ENCODE data around the gene SMARCD3. TPM values are rescaled to one million over a fixed set of nuclear protein-coding genes. Genes with fewer than 3 reads are reported as not detected.

Gene SMARCD3
- total and polyA plus RNA-seq, 2 of the 13 experiments (the other 11 are each of a cell fraction or from before 2014, with no cell fraction given): 0.20 to 0.62 TPM

DNA sequence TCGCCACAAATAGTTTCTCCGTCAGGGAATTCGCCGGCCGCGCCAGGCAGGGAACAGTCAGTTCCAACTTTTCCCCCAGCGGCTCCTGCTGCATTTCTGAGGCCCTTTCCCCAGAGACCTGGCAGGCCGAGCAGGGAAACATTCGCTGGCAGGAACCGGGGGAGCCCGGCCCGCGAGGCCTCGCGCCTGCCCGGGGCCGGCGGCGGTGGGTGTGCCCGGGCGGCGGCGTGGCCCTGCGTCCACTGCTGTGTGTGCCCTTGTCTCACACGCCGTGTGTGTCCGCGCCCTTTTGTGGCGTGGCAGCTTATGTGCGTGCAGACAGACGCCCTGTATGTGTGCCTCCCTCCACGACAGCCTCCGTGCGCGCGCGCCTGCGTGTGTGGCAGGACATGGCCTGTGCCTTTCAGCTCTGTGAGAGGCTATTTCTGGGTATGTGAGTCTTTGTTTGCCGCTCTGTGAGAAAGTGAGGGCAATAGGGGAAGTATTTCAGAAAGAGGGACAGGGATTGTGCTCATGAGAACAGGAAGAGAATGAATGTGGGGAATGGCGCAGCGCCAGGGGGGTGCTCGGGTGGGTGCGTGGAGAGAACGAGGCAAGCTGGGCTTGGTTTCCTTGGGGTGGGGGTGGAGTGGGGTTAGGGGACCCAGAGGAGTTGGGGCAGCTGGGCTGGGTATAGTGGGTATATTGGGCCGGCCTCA, 689 bp upstream of the SMARCD3 start (continued):
- 0 out of 2 replicates have a peak, but pooled peaks have one; percentile 5 for TF ChIP-seq ZNF770 (CRISPR knock-in tag; IDR thresholded peaks at IDR 0.05)
- TF ChIP-seq ZNF224 (CRISPR knock-in tag; IDR thresholded peaks at IDR 0.05): no peak
- TF ChIP-seq ZNF17 (CRISPR knock-in tag; IDR thresholded peaks at IDR 0.05): no peak
- TF ChIP-seq ZNF263 (CRISPR knock-in tag; IDR thresholded peaks at IDR 0.05): 0 out of 2 replicates have a peak, but pooled peaks have one; percentile 0
- no peak for TF ChIP-seq GPN1 (CRISPR knock-in tag; IDR thresholded peaks at IDR 0.05; ENCODE audit: borderline replicate concordance)
- TF ChIP-seq ZFY (CRISPR knock-in tag; IDR thresholded peaks at IDR 0.05): peak; percentile 25; the same call in 1 of the 2 replicates
- TF ChIP-seq, protein P1, sequence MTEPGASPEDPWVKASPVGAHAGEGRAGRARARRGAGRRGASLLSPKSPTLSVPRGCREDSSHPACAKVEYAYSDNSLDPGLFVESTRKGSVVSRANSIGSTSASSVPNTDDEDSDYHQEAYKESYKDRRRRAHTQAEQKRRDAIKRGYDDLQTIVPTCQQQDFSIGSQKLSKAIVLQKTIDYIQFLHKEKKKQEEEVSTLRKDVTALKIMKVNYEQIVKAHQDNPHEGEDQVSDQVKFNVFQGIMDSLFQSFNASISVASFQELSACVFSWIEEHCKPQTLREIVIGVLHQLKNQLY (CRISPR knock-in tag; IDR thresholded peaks at IDR 0.05): no peak
- TF ChIP-seq ELF3 (CRISPR knock-in tag; IDR thresholded peaks at IDR 0.05): no peak
- TF ChIP-seq, protein P2, sequence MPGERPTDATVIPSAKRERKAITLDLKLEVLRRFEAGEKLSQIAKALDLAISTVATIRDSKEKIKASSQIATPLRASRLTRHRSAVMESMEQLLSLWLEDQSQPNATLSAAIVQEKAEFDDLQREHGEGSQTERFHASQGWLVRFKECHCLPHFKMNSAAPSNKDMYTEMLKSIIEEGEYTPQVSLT (CRISPR knock-in tag; IDR thresholded peaks at IDR 0.05; ENCODE audit: borderline replicate concordance, low read depth): no peak
- TF ChIP-seq MAZ (IDR thresholded peaks at IDR 0.05; ENCODE audit: borderline replicate concordance, low read depth, low read length): no peak
- TF ChIP-seq MAZ (CRISPR knock-in tag; IDR thresholded peaks at IDR 0.05; ENCODE audit: low read depth): peak; percentile 5; the same call in 1 of the 2 replicates
- no peak for TF ChIP-seq STAG1 (CRISPR knock-in tag; IDR thresholded peaks at IDR 0.05)
- peak; percentile 18; the same call in 1 of the 2 replicates for TF ChIP-seq TFDP1 (CRISPR knock-in tag; IDR thresholded peaks at IDR 0.05; ENCODE audit: borderline replicate concordance)
- TF ChIP-seq, protein P3, sequence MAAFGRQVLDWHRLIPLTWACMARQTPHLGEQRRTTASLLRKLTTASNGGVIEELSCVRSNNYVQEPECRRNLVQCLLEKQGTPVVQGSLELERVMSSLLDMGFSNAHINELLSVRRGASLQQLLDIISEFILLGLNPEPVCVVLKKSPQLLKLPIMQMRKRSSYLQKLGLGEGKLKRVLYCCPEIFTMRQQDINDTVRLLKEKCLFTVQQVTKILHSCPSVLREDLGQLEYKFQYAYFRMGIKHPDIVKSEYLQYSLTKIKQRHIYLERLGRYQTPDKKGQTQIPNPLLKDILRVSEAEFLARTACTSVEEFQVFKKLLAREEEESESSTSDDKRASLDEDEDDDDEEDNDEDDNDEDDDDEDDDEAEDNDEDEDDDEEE (CRISPR knock-in tag; IDR thresholded peaks at IDR 0.05): no peak
- 0 out of 2 replicates have a peak, but pooled peaks have one; percentile 51 for TF ChIP-seq EZH2 (conservative IDR thresholded peaks at IDR 0.05; ENCODE audit: low read depth, low read length)
- TF ChIP-seq, protein P4, sequence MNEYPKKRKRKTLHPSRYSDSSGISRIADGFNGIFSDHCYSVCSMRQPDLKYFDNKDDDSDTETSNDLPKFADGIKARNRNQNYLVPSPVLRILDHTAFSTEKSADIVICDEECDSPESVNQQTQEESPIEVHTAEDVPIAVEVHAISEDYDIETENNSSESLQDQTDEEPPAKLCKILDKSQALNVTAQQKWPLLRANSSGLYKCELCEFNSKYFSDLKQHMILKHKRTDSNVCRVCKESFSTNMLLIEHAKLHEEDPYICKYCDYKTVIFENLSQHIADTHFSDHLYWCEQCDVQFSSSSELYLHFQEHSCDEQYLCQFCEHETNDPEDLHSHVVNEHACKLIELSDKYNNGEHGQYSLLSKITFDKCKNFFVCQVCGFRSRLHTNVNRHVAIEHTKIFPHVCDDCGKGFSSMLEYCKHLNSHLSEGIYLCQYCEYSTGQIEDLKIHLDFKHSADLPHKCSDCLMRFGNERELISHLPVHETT (CRISPR knock-in tag; conservative IDR thresholded peaks at IDR 0.05): no peak
- TF ChIP-seq, protein P5, sequence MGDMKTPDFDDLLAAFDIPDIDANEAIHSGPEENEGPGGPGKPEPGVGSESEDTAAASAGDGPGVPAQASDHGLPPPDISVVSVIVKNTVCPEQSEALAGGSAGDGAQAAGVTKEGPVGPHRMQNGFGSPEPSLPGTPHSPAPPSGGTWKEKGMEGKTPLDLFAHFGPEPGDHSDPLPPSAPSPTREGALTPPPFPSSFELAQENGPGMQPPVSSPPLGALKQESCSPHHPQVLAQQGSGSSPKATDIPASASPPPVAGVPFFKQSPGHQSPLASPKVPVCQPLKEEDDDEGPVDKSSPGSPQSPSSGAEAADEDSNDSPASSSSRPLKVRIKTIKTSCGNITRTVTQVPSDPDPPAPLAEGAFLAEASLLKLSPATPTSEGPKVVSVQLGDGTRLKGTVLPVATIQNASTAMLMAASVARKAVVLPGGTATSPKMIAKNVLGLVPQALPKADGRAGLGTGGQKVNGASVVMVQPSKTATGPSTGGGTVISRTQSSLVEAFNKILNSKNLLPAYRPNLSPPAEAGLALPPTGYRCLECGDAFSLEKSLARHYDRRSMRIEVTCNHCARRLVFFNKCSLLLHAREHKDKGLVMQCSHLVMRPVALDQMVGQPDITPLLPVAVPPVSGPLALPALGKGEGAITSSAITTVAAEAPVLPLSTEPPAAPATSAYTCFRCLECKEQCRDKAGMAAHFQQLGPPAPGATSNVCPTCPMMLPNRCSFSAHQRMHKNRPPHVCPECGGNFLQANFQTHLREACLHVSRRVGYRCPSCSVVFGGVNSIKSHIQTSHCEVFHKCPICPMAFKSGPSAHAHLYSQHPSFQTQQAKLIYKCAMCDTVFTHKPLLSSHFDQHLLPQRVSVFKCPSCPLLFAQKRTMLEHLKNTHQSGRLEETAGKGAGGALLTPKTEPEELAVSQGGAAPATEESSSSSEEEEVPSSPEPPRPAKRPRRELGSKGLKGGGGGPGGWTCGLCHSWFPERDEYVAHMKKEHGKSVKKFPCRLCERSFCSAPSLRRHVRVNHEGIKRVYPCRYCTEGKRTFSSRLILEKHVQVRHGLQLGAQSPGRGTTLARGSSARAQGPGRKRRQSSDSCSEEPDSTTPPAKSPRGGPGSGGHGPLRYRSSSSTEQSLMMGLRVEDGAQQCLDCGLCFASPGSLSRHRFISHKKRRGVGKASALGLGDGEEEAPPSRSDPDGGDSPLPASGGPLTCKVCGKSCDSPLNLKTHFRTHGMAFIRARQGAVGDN (CRISPR knock-in tag; IDR thresholded peaks at IDR 0.05): no peak; the same call in none of the 2 replicates
- no peak for TF ChIP-seq ZNF577 (CRISPR knock-in tag; IDR thresholded peaks at IDR 0.05; ENCODE audit: borderline replicate concordance, low read depth)

Measured in HepG2 (cell line).